GM12892 (cell line): ENCODE data around the gene FTCDNL1.

Experiments
- POLR2A ChIP-seq: IDR thresholded peaks from 2 replicates; pipeline ENCODE4 v1.6.1; 2011; ENCODE audit warnings: low read depth, low read length, control low read depth
- POLR2AphosphoS5 ChIP-seq: IDR thresholded peaks from 2 replicates; pipeline ENCODE4 v1.6.1; 2011; ENCODE audit warnings: low read depth, low read length, control low read depth
- TAF1 ChIP-seq: IDR thresholded peaks from 2 replicates; pipeline ENCODE4 v1.6.1; 2011; ENCODE audit warnings: low read depth, mild to moderate bottlenecking, control low read depth, low read length, borderline replicate concordance

- no peak for TF ChIP-seq TAF1
- no peak for TF ChIP-seq POLR2AphosphoS5
- no peak for TF ChIP-seq POLR2A
Observed at GRCh38 chr2:199798831-199799580, 52.0 kb downstream of the FTCDNL1 start.
